ENCODE measurements around the gene PCDHGB4.
"Not testable (repeated sequence)": the region's sequence is repeated elsewhere in the genome, so short reads cannot be mapped to it uniquely, and the experiment has no call there.

Gene PCDHGB4

GRCh38 chr5:141398608-141399007 is 11.1 kb downstream of the PCDHGB4 start:
- Mint-ChIP-seq H3K27ac (no peak overlapping the region), H3K4me3 (no peak overlapping the region), H3K27me3 (ENCODE audit: low read depth, poor library complexity) (peaks cover 5% of the 10 kb centered on the region), H3K36me3 (ENCODE audit: low read depth) (peaks cover 66% of the 10 kb centered on the region), H3K4me1 (no peaks in the 10 kb centered on the region), H3K9me3 (peaks cover 88% of the 10 kb centered on the region)
- DNase-seq, result no peak
- no peak for TF ChIP-seq CTCF (IDR thresholded peaks at IDR 0.05)

DNA sequence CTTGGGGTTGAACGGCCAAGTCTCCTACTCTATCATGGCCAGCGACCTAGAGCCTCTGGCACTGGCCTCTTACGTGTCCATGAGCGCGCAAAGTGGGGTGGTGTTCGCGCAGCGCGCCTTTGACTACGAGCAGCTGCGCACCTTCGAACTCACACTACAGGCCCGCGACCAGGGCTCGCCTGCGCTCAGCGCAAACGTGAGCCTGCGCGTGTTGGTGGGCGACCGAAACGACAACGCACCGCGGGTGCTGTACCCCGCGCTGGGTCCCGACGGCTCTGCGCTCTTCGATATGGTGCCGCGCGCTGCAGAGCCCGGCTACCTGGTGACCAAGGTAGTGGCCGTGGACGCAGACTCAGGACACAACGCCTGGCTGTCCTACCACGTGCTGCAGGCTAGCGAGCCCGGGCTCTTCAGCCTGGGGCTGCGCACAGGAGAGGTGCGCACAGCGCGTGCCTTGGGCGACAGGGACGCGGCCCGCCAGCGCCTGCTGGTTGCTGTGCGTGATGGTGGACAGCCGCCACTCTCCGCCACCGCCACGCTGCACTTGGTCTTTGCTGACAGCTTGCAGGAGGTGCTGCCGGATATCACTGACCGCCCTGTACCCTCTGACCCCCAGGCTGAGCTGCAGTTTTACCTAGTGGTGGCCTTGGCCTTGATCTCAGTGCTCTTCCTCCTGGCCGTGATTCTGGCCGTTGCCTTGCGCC is 12.2 kb downstream of the PCDHGB4 start:
- DNase-seq, result no peak
- peaks cover 66% of the 10 kb centered on the region for H3K36me3 Mint-ChIP-seq (ENCODE audit: low read depth)
- no peak overlapping the region for H3K27ac Mint-ChIP-seq
- no peaks in the 10 kb centered on the region for H3K4me1 Mint-ChIP-seq
- peak overlapping the region; percentile 17 for H3K4me3 Mint-ChIP-seq
- H3K9me3 Mint-ChIP-seq, result peaks cover 87% of the 10 kb centered on the region
- TF ChIP-seq CTCF (IDR thresholded peaks at IDR 0.05), result no peak
- H3K27me3 Mint-ChIP-seq (ENCODE audit: low read depth, poor library complexity), result peaks cover 5% of the 10 kb centered on the region

DNA sequence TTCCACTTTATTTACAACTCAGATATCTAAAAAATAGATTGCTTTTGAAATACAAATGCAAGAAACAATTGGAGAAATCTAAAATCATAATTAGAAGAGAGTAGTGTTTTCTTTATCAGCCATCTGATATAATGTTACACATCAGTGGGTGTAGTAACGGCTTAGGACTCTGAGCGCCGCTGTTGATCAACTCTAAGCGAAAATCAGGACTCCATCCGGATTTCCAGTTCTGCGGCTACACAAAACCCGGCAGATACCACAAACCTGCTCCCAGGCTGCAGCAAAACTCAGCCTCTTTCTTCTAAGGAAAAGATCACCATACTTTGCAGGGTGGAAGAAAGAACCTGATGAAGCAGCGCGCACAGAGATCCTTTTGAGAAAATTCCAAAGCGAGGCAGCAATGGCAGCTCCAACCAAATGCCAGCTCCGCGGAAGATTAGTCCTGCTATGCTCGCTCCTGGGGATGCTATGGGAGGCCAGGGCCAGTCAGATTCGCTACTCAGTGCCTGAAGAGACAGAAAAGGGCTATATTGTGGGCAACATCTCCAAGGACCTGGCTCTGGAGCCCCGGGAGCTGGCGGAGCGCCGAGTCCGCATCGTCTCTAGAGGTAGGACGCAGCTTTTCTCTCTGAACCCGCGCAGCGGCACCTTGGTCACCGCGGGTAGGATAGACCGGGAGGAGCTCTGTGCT is 15.2 kb downstream of the PCDHGB4 start, which contains the start of gene PCDHGA9:
Gene PCDHGA9 (plus strand): TSS at position 226 of the 691 bp plus-strand sequence. CDS start 175 bp downstream, at position 401.
- H3K27ac Mint-ChIP-seq, result no peak within 1 kb of the TSS
- H3K9me3 Mint-ChIP-seq, result peaks cover 89% of the 10 kb centered on the region
- H3K36me3 Mint-ChIP-seq (ENCODE audit: low read depth), result peaks cover 70% of the 10 kb centered on the region
- no peak for DNase-seq
- peaks cover 5% of the 10 kb centered on the region for H3K27me3 Mint-ChIP-seq (ENCODE audit: low read depth, poor library complexity)
- no peaks in the 10 kb centered on the region for H3K4me1 Mint-ChIP-seq
- TF ChIP-seq CTCF (IDR thresholded peaks at IDR 0.05), result no peak
- no peak within 1 kb of the TSS for H3K4me3 Mint-ChIP-seq

DNA sequence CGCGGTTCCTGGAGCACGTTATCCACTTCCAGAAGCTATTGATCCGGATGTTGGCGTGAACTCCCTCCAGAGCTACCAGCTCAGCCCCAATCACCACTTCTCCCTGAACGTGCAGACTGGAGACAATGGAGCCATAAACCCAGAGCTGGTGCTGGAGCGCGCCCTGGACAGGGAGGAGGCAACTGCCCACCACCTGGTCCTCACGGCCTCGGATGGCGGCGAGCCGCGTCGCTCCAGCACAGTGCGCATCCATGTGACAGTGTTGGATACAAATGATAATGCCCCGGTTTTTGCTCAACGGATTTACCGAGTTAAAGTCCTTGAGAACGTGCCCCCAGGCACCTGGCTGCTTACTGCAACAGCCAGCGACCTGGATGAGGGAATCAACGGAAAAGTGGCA is 15.9 kb downstream of the PCDHGB4 start:
- no peak overlapping the region for H3K27ac Mint-ChIP-seq
- DNase-seq, result no peak
- peaks cover 92% of the 10 kb centered on the region for H3K9me3 Mint-ChIP-seq
- no peak overlapping the region for H3K4me3 Mint-ChIP-seq
- H3K4me1 Mint-ChIP-seq, result peaks cover 4% of the 10 kb centered on the region
- peaks cover 77% of the 10 kb centered on the region for H3K36me3 Mint-ChIP-seq (ENCODE audit: low read depth)
- no peak for TF ChIP-seq CTCF (IDR thresholded peaks at IDR 0.05)
- H3K27me3 Mint-ChIP-seq (ENCODE audit: low read depth, poor library complexity), result peaks cover 5% of the 10 kb centered on the region

- peak; percentile 87 for DNase-seq
- H3K9me3 Mint-ChIP-seq, result peaks cover 98% of the 10 kb centered on the region
- H3K27ac Mint-ChIP-seq, result peak within 1 kb of the TSS; percentile 95
- not testable (repeated sequence) for H3K27me3 Mint-ChIP-seq (ENCODE audit: low read depth, poor library complexity)
- peak within 1 kb of the TSS; percentile 97 for H3K4me3 Mint-ChIP-seq
- H3K36me3 Mint-ChIP-seq (ENCODE audit: low read depth), result peaks cover 88% of the 10 kb centered on the region
- TF ChIP-seq CTCF (IDR thresholded peaks at IDR 0.05), result peak; percentile 86
- peaks cover 18% of the 10 kb centered on the region for H3K4me1 Mint-ChIP-seq
Measured at GRCh38 chr5:141407790-141408505, 20.4 kb downstream of the PCDHGB4 start, which contains the start of gene PCDHGB6. PCDHGB6 (plus strand) TSS chr5:141408021; CDS start chr5:141408203, 182 bp downstream.
